Ammon's horn (tissue), 1 donor: Measurements from ENCODE around the gene SARDH.
A peak's percentile ranks its signal among the peaks of the same experiment; 100 is the strongest.
"Not testable (repeated sequence)": the region's sequence is repeated elsewhere in the genome, so short reads cannot be mapped to it uniquely, and the experiment has no call there.

ENCODE experiments used
- DNase-seq: peaks from one replicate; pipeline ENCODE4 v3.0.0-alpha.2; 2016; ENCODE audit warnings: low spot score

SARDH gene

GRCh38 chr9:133760713-133761290, 22.6 kb upstream of the SARDH start:
- DNase-seq: no peak

GRCh38 chr9:133759946-133760345, 21.8 kb upstream of the SARDH start:
- no peak for DNase-seq

- DNase-seq: no peak
Observed at GRCh38 chr9:133759146-133759900, 21.2 kb upstream of the SARDH start.

GRCh38 chr9:133758228-133758627, 20.1 kb upstream of the SARDH start:
- DNase-seq: no peak

GRCh38 chr9:133754688-133755227, 16.6 kb upstream of the SARDH start:
- DNase-seq: no peak

GRCh38 chr9:133754187-133754586, 16.0 kb upstream of the SARDH start:
- DNase-seq: no peak

GRCh38 chr9:133752739-133753446, 14.7 kb upstream of the SARDH start:
- no peak for DNase-seq

- DNase-seq: no peak
Observed at GRCh38 chr9:133750982-133751649, 13.0 kb upstream of the SARDH start.

- no peak for DNase-seq
Observed at GRCh38 chr9:133747309-133747708, 9.2 kb upstream of the SARDH start.

GRCh38 chr9:133744528-133744927, 6.4 kb upstream of the SARDH start:
- not testable (repeated sequence) for DNase-seq

GRCh38 chr9:133742849-133743444, 4.8 kb upstream of the SARDH start:
- DNase-seq: peak; percentile 82

- DNase-seq: no peak
Observed at GRCh38 chr9:133742251-133742650, 4.1 kb upstream of the SARDH start.

- DNase-seq: no peak
Observed at GRCh38 chr9:133741716-133742115, 3.6 kb upstream of the SARDH start.

- no peak for DNase-seq
Observed at GRCh38 chr9:133740911-133741310, 2.8 kb upstream of the SARDH start.

GRCh38 chr9:133739408-133740280, 1.5 kb upstream of the SARDH start:
- no peak for DNase-seq

GRCh38 chr9:133738640-133739225, 581 bp upstream of the SARDH start:
- DNase-seq: no peak

GRCh38 chr9:133737071-133737773, 930 bp downstream of the SARDH start:
- DNase-seq: no peak

GRCh38 chr9:133735931-133736330, 2.2 kb downstream of the SARDH start:
- no peak for DNase-seq

- no peak for DNase-seq
Observed at GRCh38 chr9:133735415-133735775, 2.8 kb downstream of the SARDH start.
